ENCODE data around the gene CHCHD10. TPM values are rescaled to one million over a fixed set of nuclear protein-coding genes. Genes with fewer than 3 reads are reported as not detected.
"Not testable (repeated sequence)": the region's sequence is repeated elsewhere in the genome, so short reads cannot be mapped to it uniquely, and the experiment has no call there.

CHCHD10 gene
- total RNA-seq, 1 donor from 2014 or later = 68.8 TPM

- Mint-ChIP-seq H3K4me3 (no peak overlapping the region), H3K4me1 (peaks cover 7% of the 10 kb centered on the region), H3K27me3 (no peaks in the 10 kb centered on the region), H3K36me3 (ENCODE audit: low read depth) (peaks cover 22% of the 10 kb centered on the region), H3K27ac (no peak overlapping the region), H3K9me3 (peaks cover 4% of the 10 kb centered on the region)
- CTCF ChIA-PET = no interaction called here
- TF ChIP-seq CTCF (IDR thresholded peaks at IDR 0.05) = no peak
- DNase-seq (no peak), ATAC-seq (ENCODE audit: low read depth) (no peak)
- intact Hi-C loops (cut with micrococcal nuclease) = no loop called here
- POLR2A ChIA-PET = no interaction called here
Measured at GRCh38 chr22:23743303-23743705, 24.5 kb downstream of the CHCHD10 start.

DNA sequence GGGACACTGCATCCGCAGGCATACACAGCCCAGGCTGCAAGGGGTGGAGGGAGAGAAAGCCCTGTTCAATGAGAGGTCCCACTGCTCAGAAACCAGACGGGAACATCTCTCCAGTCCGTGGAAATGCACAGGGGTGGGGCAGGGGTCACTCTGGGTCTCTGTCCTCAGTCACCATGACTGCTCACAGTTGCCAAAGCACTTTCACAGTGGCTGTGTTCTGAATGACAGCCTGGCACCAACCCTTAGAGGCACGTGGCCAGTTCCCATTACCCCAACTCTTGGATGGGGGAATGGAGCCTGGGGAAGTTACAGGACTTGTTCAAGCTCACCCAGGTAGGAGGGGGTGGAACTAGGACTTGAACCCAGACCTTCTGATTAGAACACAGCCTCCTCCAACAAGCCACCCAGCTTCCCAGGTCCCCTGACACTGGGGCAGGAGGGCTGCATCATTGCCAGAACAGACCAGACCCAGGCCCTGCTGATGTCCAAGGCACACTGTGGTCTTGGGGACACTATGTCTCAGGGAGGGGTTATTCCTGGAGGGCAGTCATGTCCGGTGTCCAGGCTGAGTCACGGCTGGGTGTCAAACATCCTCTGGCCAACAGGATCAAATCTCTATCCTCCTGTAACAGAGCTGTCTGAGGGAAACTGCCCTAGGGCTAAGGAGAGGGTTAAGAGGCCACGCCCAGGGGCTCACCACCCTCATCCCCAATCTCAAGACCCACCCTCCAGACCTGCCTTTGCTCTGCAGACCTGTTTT lies 25.1 kb downstream of the CHCHD10 start:
- H3K27me3 Mint-ChIP-seq = no peaks in the 10 kb centered on the region
- peaks cover 22% of the 10 kb centered on the region for H3K36me3 Mint-ChIP-seq (ENCODE audit: low read depth)
- no peak for DNase-seq
- H3K4me1 Mint-ChIP-seq = peaks cover 7% of the 10 kb centered on the region
- ATAC-seq (ENCODE audit: low read depth) = no peak
- ChIA-PET CTCF (no interaction called here), POLR2A (no interaction called here)
- no peak overlapping the region for H3K27ac Mint-ChIP-seq
- no peak for TF ChIP-seq CTCF (IDR thresholded peaks at IDR 0.05)
- intact Hi-C loops (cut with micrococcal nuclease) = no loop called here
- H3K9me3 Mint-ChIP-seq = peaks cover 4% of the 10 kb centered on the region
- H3K4me3 Mint-ChIP-seq = no peak overlapping the region

DNA sequence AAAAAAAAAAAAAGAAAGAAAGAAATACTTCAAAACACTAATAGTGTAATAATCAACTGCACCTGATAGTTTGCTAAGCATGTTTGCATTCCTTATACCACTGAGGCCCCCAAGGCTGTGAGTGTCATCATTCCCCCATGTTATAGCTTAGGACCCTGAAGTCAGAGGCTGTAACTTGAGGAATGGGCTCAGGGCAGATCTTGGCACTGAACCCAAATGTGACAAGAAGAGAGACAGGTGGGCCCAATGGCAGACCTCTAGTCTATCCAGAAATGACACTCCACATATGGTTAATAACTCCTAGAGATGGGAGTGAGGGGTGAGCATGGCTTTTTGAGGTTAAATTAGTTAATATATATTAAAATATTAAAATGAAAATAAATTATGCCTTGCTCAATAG lies 30.1 kb downstream of the CHCHD10 start:
- no peak for TF ChIP-seq CTCF (IDR thresholded peaks at IDR 0.05)
- ATAC-seq (ENCODE audit: low read depth) (no peak), DNase-seq (no peak)
- ChIA-PET POLR2A (interaction anchor here (0.7 to 3.0 kb wide), 2 partner anchors 14 to 637 kb away, joined by 9 to 11 read pairs; partner anchors contain the start of gene ZNF70), CTCF (interaction anchor here (3.5 kb wide), 1 partner anchor 111 kb away, joined by 18 read pairs; no protein-coding TSS in a partner anchor)
- no peaks in the 10 kb centered on the region for H3K9me3 Mint-ChIP-seq
- no peak overlapping the region for H3K27ac Mint-ChIP-seq
- no peaks in the 10 kb centered on the region for H3K4me1 Mint-ChIP-seq
- no peaks in the 10 kb centered on the region for H3K27me3 Mint-ChIP-seq
- intact Hi-C loops (cut with micrococcal nuclease) = no loop called here
- H3K4me3 Mint-ChIP-seq = no peak overlapping the region
- H3K36me3 Mint-ChIP-seq (ENCODE audit: low read depth) = no peaks in the 10 kb centered on the region

DNA sequence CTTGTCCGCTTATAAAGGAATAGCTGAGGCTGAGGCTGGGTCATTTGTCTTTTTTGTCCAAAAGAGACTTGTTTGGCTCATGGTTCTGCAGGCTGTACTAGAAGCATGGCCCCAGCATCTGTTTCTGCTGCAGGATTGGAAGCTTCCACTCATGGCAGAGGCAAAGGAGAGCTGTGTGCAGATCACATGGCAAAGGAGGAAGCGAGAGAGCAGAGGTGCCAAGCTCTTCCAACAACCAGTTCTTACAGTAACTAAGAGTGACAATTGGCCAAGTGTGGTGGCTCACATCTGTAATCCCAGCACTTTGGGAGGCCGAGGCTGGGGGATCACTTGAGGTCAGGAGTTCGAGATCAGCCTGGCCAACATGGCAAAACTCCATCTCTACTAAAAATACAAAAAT lies 39.7 kb downstream of the CHCHD10 start:
- DNase-seq; POLR2A ChIA-PET; H3K27ac Mint-ChIP-seq; intact Hi-C loops (cut with micrococcal nuclease); H3K4me3 Mint-ChIP-seq; ATAC-seq (ENCODE audit: low read depth); H3K36me3 Mint-ChIP-seq (ENCODE audit: low read depth); H3K9me3 Mint-ChIP-seq; H3K4me1 Mint-ChIP-seq; CTCF ChIA-PET; H3K27me3 Mint-ChIP-seq: not testable (repeated sequence)

DNA sequence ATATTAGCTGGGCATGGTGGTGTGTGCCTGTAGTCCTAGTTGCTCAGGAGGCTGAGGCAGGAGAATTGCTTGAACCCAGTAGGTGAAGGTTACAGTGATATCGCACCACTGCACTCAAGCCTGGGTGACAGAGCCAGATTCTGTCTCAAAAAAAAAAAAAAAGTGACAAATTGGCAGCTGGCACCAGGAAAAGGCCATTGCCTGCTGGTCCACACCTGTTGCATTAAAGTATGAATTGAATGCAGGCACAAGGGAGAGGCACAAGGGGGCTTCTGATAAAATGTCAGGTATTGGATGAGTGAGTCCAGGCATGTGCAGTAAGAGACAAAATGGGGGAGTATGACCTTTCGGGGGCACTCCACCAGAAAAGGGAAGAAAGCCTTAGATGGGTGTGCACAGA lies 45.0 kb downstream of the CHCHD10 start:
- ATAC-seq (ENCODE audit: low read depth) (no peak), DNase-seq (no peak)
- ChIA-PET CTCF (no interaction called here), POLR2A (no interaction called here)
- Mint-ChIP-seq H3K9me3 (no peaks in the 10 kb centered on the region), H3K27me3 (peaks cover 5% of the 10 kb centered on the region), H3K27ac (no peak overlapping the region), H3K36me3 (ENCODE audit: low read depth) (no peaks in the 10 kb centered on the region), H3K4me3 (no peak overlapping the region), H3K4me1 (no peaks in the 10 kb centered on the region)
- intact Hi-C loops (cut with micrococcal nuclease) = no loop called here
- TF ChIP-seq CTCF (IDR thresholded peaks at IDR 0.05) = no peak
